Heart left ventricle (tissue), 13 donors: Measurements from ENCODE around the gene NPR2.

Experiments
- POLR2A ChIP-seq, 2 donors: fragments of 450-650 bp; IDR thresholded peaks; one replicate each; pipeline ENCODE4 v1.6.1; 2017; ENCODE audit warnings: antibody characterized with exemption in 2 of 2, mild to moderate bottlenecking in 2 of 2, moderate library complexity in 2 of 2
- TF ChIP-seq, protein P1 (sequence below), 12 donors: fragments of 200-600 bp; sonication (generic) in 4 of 12; IDR thresholded peaks; one replicate each; pipeline versions ENCODE4 v1.5.0 to v1.8.0; 2018 to 2022; ENCODE audit warnings: antibody characterized with exemption in 12 of 12, mild to moderate bottlenecking in 5 of 12
- donor health status: ischemic (EF 13 %, LVEDD 7.1; RV severe dilation, severe dysfunction).
- donor health status: DM: no; HTN: yes; CAD: no.
- donor health status: DM: no; HTN: no; CAD: no.
- donor health status: ischemic (EF 25% LVEDD 6.9; RV normal size, moderate dysfunction).
- donor health status: ischemic (EF 25% LVEDD 5.7; RV mildly dilated, moderate dysfunction).
- donor health status: ischemic (EF 35%, LVEDD 5.7; RV mildly dilated, moderate dysfunction).
- donor health status: nonischemic (EF 11% LVEDD 7.7; RV severe dilation, severe dysfunction).
- donor health status: DM: yes; HTN: yes; CAD: no.
- donor health status: PGD.
- donor health status: ischemic (EF 29% LVEDD 5.4; RV normal size, mild dysfunction).
- donor health status: nonischemic (EF 23%, LVEDD 6.1; RV moderate dilation, normal function).

- TF ChIP-seq, protein P1, sequence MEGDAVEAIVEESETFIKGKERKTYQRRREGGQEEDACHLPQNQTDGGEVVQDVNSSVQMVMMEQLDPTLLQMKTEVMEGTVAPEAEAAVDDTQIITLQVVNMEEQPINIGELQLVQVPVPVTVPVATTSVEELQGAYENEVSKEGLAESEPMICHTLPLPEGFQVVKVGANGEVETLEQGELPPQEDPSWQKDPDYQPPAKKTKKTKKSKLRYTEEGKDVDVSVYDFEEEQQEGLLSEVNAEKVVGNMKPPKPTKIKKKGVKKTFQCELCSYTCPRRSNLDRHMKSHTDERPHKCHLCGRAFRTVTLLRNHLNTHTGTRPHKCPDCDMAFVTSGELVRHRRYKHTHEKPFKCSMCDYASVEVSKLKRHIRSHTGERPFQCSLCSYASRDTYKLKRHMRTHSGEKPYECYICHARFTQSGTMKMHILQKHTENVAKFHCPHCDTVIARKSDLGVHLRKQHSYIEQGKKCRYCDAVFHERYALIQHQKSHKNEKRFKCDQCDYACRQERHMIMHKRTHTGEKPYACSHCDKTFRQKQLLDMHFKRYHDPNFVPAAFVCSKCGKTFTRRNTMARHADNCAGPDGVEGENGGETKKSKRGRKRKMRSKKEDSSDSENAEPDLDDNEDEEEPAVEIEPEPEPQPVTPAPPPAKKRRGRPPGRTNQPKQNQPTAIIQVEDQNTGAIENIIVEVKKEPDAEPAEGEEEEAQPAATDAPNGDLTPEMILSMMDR (IDR thresholded peaks at IDR 0.05): no peak
- TF ChIP-seq POLR2A (IDR thresholded peaks at IDR 0.05): no peak
Observed at GRCh38 chr9:35790025-35790384, 1.4 kb upstream of the NPR2 start.
